HG02588 (cell line): ENCODE measurements around the gene SPACA4.

Source experiments
- ATAC-seq: cut with Tn5 transposase; IDR thresholded peaks from one replicate; pipeline ENCODE4 v1.9.1; 2021; ENCODE audit warnings: mild to moderate bottlenecking, moderate library complexity; ENCODE audit not compliant: unreplicated experiment

The SPACA4 gene

DNA sequence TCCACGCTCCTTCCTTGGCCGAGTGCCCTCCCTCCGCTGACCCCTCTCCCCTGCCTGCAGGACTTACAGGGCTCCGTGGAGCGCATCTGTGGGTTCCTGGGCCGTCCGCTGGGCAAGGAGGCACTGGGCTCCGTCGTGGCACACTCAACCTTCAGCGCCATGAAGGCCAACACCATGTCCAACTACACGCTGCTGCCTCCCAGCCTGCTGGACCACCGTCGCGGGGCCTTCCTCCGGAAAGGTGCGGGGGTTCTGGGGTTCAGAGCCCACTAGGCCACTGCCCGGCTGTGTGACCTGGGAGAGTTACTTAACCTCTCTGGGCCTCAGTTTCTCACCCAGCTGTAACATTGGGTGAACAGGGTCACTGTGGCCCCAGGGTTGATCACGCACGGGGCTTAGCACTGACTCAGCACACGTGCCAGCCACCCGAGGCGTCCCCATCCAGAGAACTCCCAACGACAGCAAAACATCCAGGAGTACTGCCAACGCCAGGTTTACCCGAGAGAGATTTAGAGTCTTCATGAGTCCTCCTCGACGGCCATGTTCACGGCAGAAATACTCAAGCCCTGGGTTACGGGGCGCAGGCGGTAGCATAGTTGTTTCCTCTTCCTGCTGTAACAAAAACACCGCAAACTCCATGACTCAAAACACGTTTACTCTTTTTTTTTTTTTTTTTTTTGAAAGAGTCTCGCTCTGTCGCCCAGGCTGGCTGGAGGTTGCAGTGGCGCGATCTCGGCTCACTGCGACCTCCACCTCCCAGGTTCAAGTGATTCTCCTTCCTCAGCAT lies 9.7 kb upstream of the SPACA4 start:
- no peak for ATAC-seq

DNA sequence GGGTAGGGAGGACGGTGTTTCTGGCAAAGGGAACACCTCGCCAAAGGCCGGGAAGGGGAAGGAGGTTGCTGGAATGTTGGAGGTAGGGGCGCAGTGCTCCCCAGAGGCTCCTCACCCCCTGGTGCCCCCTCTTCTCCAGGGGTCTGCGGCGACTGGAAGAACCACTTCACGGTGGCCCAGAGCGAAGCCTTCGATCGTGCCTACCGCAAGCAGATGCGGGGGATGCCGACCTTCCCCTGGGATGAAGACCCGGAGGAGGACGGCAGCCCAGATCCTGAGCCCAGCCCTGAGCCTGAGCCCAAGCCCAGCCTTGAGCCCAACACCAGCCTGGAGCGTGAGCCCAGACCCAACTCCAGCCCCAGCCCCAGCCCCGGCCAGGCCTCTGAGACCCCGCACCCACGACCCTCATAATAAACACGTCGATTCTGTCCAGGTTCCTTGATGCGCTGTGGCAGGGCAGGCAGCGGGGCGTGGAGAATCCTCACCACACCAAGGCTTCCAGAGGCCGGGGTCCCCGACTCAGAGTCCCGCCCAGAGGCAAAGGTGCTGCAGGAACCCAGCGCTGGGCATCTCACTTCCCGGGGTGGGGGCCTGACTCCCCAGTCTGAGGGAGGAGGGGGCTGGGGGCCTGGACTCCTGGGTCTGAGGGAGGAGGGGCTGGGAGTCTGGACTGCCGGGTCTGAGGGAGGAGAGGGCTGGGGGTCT lies 7.4 kb upstream of the SPACA4 start:
- ATAC-seq = no peak

DNA sequence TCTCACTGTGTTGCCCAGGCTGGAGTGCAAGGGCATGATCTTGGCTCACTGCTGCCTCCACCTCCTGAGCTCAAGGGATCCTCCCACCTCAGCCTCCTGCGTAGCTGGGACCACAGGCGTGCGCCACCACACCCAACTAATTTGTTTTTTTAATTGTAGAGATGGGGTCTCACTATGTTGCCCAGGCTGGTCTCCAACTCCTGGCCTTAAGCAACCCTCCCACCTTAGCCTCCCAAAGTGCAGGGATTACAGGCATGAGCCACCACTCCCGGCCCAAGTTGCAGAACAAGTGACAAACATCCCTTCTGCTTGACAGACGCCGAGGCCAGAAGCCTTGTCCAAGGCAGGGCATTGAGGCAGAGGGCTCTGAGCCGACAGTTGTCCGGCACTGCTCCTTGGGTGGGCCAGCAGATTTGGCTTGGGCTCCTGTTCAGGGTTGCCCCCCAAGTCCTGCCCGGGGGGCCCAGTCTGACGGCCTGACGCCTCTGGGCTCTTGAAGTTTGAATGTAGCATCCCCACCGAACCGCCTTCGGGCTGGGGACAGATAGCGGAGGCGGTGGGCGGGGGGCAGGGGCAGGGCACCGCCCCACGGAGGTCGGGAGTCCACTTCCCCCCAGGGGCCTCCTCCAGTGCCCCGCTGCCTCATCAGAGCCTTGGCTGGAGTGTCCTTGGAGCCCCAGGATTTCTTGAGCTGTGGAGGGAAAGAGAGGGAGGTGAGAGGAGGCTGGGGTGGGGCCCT lies 5.7 kb upstream of the SPACA4 start:
- ATAC-seq = no peak

DNA sequence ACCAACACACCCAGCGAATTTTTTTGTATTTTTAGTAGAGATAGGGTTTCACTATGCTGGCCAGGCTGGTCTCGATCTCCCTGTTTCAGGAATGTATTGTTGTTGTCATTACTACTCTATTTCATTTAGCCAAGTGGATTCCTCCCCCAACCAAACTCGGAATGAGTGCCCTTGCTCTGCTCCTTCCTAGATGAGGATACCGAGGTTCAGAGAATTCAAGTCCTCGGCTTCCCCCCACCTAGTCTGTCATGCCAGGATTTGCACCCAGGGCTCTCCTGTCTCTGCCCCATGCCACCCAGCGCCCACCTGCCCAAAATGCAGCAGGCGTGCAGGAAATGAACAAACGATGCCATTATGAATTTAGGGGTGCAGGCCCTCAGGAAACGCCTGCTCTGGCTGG lies 3.5 kb upstream of the SPACA4 start:
- ATAC-seq = no peak

DNA sequence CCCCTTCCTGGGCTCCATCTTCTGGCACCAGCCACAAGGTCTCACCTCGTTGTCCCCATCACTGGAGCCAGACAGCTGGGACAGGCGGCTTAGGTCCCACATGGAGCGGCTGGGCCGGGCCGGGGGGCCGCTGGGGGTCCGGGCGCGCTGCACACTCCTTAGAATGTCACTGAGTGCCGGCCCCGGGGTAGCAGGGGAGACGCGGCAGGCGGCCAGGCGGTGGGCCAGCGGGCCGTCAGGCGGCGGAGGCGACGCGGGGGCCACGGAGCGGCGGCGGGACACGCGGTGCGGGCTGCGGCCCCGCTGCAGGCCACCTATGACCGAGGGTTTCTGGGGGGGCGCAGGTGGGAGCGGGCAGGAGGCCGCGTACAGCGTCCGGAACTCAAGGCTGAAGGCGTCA lies 3.1 kb upstream of the SPACA4 start:
- no peak for ATAC-seq

DNA sequence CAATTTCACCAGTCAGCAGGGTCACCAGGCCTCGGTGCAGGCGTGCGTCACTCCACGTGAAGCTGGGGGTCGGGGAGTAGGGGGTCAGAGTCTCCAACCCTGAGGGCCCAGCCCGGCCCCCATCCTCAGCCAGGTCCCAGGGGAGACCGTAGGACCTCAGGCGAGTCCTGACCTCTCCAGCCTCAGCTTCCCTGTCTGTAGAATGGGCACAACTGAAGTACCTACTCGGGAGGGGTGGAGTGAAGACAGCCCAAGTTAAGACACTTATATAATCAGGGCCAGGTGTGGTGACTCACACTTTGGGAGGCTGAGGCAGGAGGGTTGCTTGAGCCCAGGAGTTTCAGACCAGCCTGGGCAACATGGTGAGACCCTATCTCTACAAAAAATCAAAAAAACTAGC lies 2.7 kb upstream of the SPACA4 start:
- no peak for ATAC-seq

DNA sequence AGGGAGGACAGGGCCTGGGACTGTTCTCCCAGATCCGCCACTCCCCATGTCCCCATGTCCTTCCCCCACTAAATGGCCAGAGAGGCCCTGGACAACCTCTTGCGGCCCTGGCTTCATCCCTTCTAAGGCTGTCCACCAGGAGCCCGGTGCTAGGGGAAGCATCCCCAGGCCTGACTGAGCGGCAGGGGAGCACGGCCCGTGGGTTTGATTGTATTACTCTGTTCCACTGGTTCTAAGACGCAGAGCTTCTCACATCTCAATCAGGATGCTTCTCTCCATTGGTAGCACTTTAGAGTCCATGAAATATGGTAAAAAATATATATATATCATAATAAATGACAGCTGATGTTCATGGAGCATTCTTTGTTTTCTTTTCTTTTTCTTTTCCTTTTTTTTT lies 815 bp downstream of the SPACA4 start:
- no peak for ATAC-seq

DNA sequence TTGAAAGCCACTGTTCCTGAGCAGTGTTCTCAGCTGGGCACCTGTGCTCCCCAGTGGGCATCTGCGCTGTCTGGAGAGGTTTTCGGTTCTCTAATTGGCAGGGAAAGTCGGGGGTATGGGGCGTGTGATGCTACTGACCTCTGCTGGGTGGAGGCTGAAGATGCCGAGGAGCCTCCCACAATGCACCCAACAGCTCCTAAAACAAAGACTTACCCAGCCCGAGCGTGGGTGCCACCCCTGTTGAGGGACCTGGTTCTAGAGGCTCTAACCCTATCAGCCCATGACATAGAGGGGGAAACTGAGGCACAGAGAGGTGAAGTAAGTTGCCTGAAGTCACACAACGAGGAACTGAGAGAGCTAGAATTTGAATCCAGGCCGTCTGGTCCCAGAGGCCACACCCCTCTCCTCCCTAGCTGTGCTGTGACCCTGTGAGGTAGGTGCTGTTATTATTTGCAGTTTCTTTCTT lies 2.3 kb downstream of the SPACA4 start:
- no peak for ATAC-seq

DNA sequence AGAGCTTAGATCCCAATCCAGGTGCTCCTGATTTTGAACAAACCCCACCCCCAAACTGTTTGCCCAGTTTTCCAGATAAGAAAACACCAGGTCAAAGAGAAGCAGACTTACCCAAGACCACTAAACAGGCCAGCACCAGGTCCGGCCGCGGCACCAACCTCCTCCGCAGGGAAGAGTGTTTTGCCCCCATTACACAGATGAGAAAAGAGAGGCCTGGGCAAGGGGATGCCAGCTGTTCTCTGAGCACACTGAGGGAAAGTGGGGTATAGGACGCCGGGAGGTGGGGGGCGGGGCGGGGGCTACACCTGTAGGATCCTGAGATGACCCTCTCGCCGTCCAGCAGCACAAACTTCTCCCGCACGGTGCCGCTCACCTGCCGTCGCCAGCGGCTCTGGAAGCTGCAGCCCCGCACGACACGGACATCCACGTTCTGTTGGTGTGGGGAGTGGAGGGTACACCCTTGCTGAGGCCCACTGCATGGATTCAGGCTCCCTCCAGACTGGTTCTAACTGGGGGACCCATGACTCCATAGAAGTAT lies 3.1 kb downstream of the SPACA4 start:
- no peak for ATAC-seq

DNA sequence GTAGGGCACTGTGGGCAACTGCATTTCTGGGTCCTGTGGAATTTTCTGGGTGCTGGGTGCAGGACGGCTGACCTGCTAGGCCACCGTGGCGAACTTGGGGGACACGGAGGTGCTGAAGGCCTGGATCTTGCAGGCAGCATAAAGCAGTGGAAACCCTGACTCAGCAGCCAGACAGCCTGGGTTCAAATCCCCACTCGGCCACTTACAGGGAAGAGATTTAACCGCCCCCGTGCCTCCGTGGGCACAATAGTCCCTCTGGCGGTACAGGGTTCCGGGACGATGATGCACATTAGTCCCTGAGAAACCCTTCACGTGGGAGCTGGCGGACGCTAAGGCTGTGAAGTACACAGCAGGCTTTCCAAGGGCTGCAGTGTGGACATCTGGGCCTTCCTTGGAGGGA lies 5.3 kb downstream of the SPACA4 start:
- no peak for ATAC-seq

DNA sequence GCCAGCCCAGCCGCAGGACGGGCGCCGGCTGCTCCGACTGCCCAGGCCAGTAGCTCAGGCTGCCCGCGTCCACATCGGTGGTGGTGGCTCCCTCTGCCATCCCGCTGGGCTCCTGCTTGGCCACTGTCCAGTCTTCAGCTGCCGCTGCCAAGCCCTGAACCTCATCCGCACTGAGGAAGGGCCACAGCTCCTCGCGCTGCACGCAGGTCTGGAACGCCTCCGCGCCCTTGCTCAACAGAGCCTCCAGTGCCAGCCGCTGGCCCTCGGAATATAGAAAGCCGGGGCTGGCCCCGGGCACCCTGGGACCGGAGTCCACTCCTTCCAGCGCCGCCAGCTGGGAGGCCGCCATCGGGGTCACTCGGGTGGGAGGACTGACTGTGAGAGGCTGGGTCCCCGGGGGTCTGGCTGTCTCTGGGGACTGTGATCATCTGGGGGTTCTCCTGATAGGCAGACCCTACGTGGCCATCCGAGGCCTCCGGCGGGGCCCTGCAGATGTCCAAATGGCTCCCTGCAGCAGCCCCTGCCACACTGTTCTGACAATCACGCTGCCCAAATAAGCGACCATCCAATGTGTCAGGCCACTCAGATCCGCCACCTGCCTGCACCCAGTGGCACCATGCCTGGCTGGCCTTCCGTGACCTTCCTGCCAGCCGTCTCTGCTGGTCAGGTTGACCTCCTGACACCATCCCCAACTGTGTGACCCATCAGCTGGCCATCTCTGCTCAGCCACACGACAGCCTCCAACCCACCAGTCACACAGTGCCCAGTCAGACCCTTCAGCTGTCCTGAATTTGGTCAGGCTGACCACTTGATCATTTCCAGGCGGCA lies 6.7 kb downstream of the SPACA4 start:
- ATAC-seq = no peak

DNA sequence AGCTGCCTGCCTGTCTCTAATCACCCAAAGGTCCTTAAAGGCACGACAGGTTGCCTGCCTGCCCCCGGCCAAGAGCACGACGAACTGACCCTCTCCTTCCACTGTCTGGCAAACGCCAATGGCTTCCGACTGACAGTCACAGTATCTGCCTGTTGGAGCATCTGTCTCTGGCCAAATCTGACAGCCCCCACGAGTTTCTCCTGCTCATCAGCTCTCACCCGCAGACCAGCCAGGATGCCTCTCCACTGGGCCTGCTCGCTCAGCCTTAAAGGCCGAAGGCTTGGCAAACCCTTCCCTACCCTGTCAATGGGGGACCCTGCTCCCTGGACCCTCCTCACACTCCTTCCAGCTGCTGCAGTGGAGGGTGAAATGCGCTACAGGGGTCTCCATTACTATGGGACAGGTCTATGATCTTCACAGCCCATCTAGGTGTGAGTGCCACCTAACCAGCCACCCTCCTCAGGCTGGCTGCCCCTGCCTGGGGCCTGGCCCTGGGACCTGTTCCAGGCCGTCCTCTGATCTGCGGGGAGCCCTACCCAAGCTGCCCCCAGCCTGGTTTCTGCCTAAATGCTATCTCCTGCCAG lies 7.4 kb downstream of the SPACA4 start:
- no peak for ATAC-seq

DNA sequence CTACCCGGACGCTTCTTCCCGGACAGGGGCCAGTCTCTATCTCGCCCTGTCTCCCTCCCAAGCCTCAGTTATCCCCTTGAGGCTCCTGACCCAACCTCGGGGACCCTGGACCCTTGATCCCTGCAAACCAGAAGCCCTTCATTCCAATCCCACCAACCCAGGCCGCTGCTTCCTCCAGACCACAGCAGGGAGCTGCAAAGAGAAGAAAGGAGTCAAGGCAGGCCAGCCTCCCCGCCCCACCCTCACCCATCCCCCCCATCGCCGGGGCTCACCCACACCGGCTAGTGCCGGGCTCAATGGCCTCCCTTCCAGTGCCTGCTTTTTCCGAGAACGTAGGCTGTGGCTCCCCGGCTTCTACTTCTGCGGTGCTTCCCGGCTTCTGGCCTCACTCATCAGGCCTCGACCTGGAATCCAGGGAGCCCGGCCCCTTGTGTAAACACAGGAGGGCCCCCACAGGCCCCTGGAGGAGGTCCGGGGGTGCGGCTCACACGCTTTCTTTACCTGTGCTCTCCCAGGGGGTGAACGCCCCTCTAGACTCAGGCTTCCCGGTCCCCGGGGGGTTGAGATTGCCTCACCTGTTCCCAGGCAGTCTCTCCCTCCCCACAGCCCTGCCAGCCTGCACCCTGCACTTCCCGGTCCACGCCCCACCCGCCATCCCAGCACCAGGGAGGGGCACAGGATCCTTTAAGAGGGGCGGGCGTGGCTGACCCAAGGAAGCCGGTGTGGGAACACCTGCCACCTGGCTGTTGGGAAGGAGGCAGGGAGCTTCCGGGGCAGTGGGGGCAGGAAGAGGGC lies 8.1 kb downstream of the SPACA4 start, which contains the start of gene FAM83E:
TSS of gene FAM83E (minus strand) at position 641 of the 795 bp plus-strand sequence. CDS start 1,704 bp downstream, outside the sequence.
- ATAC-seq = no peak

DNA sequence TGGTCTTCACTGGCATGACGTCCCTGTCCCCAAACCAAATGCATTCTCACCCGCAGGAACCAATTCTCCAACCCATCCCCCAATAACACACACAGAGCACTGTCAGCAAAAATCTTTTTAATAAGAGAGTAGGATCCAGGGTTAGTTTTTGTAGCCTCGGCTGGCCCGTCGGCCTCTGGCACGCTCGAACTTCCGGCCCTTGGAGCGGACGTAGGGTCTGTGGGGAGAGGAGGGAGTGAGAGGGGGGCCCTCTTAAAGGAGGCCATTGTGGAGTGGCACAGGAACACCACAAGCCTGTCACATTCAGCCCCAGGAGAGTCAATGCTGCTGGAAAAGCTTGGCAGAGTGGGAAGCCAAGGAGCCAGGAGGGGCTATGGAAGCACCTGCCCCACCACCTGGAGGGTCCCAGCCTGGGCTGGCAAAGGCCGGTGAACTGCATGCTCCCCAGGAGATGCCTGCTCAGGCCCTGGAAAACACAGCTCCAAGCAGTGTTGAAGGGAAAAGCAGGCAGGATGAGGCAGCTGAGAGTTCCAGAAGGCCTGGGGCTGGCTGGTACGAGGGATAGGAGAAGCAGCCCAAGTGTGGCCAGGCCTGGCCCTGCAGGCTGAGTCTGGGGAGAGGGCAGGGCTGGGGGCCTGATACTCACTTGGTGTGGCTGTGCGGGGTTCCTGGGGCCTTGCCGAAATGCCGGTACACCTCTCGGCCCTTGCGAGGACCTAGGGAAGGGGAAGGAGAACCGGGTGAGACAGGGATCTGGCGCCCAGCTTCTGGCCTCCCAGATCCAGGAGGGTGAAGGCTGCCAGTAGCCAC lies 8.9 kb downstream of the SPACA4 start:
- ATAC-seq = no peak

DNA sequence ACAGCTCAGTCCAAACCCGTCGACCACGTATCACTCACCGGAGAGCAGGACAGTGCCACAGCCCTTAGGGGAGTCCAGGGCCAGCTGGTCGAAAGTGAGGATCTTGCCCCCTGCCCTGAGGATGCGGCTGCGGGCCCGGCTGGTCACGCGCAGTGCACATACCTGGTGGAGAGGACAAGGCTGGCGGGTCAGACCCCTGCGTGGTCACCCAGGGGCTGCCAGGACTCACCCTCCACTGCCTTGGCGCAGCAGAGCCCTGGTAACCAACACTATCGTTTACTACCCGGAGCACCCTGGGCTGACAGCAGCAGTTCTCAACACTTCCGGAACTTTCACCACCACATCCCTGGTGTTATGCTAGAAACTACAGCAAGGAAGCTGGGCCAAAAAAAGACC lies 9.5 kb downstream of the SPACA4 start:
- ATAC-seq = no peak

DNA sequence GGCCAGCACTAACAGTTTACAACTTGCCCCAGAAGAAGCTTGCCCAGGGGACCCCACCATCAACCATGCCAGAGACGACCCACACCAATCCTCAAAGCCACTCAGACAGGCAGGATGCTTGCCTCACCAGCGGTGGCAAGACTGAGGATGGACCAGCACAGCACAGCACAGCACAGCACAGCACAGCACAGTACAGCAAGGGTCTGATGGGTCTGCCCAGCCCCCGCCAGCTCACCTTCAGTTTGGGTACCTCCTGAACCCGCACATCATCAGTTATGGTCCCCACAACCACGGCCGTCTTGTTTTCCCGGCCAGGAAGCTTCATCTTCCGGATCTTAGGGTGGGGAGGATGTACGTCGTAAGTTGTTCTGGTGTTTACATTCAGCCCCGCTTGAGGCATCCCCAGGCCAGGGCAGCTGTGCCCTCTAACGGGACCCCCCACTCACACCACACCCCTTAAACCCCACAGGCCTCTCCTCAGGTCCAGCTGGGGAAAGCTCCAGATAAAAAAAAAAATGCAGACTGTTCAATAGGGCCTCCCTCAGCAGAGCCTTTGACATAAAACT lies 10.0 kb downstream of the SPACA4 start:
- ATAC-seq = no peak

DNA sequence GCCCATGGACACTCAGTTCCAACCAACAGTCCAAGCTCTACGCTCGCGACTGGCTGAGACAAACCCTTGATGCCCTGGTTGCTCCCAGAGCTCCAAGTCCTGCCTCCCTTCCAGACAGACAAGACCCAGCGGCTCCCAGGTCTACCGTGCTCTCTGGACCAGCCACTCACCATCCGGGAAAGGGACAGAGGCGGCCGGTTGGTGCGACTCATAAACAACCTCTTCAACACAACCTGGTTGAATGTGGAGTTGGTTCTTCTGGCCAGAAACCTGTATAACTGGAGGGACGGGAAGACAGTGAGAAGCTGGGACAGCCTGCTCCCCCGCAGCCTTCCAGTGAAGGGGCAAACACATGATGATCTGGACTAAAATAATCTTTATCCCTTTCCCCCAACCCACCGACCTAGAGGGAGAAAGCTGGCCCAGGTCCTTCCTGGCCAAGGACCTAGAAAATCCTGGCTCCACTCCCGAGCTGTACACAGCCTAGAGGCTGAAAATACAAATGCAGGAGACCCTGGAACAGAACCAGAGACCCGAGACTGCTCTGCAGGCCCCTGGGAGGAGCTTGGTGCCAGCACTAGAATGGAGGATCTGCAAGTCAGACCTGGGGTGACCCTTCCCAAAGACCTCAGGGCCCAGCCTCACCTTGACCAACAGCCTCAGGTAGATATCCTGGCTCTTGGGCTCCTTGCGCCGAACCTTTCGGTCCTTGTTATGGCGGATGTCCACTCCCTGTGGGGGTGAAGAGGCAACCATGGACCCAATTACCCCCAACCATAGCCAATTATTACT lies 10.8 kb downstream of the SPACA4 start:
- ATAC-seq = no peak
